ENCODE data around the gene FNTB. TPM values are rescaled to one million over a fixed set of nuclear protein-coding genes. Genes with fewer than 3 reads are reported as not detected.

The FNTB gene
- total and polyA plus RNA-seq, 9 of the 15 experiments (the other 6 are each of a cell fraction or from before 2014, with no cell fraction given), result 6.9 to 23.2 (median 12.2) TPM

GRCh38 chr14:65042731-65043372 lies 56.2 kb downstream of the FNTB start (continued):
- peak; percentile 25; the same call in 1 of the 2 replicates for TF ChIP-seq REST (IDR thresholded peaks at IDR 0.05; ENCODE audit: borderline replicate concordance)
- no peak for TF ChIP-seq REST (CRISPR knock-in tag; IDR thresholded peaks at IDR 0.05; ENCODE audit: low read depth)
- no peak for TF ChIP-seq YBX1 (IDR thresholded peaks at IDR 0.05)
- TF ChIP-seq SUPT5H (IDR thresholded peaks at IDR 0.05), result no peak
- no peak for TF ChIP-seq PREB (CRISPR knock-in tag; IDR thresholded peaks at IDR 0.05)
- TF ChIP-seq ZNF449 (CRISPR knock-in tag; IDR thresholded peaks at IDR 0.05), result no peak
- TF ChIP-seq RREB1 (CRISPR knock-in tag; IDR thresholded peaks at IDR 0.05), result no peak
- TF ChIP-seq EZH2 (IDR thresholded peaks at IDR 0.05; ENCODE audit: borderline replicate concordance, low read depth, low read length), result no peak
- TF ChIP-seq ZNF778 (CRISPR knock-in tag; IDR thresholded peaks at IDR 0.05), result no peak
- no peak for TF ChIP-seq SAFB (IDR thresholded peaks at IDR 0.05; ENCODE audit: borderline replicate concordance, low read depth, low read length)

Measured in K562 (cell line).